ENCODE measurements around the gene SCRN2. TPM values are rescaled to one million over a fixed set of nuclear protein-coding genes. Genes with fewer than 3 reads are reported as not detected.

Gene SCRN2
- polyA plus RNA-seq, 4 donors, result 46.0 to 127 (median 99.7) TPM

GRCh38 chr17:47803751-47804150 lies 37.3 kb downstream of the SCRN2 start:
- Histone ChIP-seq H3K27ac (ENCODE audit: low read depth in 1 of 3, low read length in 2 of 3) (no peak overlapping the region), H3K9me3 (ENCODE audit: control insufficient read depth in 2 of 2, insufficient read depth in 1 of 2, low read depth in 1 of 2, low read length in 1 of 2) (no peaks in the 10 kb centered on the region), H3K4me1 (ENCODE audit: control insufficient read depth in 3 of 3, insufficient read depth in 2 of 3, low read depth in 1 of 3, low read length in 2 of 3) (no peaks in the 10 kb centered on the region), H3K36me3 (ENCODE audit: control insufficient read depth in 3 of 3, insufficient read depth in 2 of 3, low read depth in 1 of 3, low read length in 3 of 3) (peaks cover 3 to 24% (median 11%) of the 10 kb centered on the region in 3 donors), H3K27me3 (ENCODE audit: control insufficient read depth in 3 of 3, insufficient read depth in 3 of 3, low read length in 3 of 3) (peaks cover 0 to 4% (median 0%) of the 10 kb centered on the region in 3 donors), H3K4me3 (ENCODE audit: low read depth in 1 of 3, low read length in 3 of 3) (no peak overlapping the region)
- no peak for FAIRE-seq
- 82% methylated on average over 6 of the region's 6 CpGs for WGBS, 3 donors
- DNase-seq, result no peak

DNA sequence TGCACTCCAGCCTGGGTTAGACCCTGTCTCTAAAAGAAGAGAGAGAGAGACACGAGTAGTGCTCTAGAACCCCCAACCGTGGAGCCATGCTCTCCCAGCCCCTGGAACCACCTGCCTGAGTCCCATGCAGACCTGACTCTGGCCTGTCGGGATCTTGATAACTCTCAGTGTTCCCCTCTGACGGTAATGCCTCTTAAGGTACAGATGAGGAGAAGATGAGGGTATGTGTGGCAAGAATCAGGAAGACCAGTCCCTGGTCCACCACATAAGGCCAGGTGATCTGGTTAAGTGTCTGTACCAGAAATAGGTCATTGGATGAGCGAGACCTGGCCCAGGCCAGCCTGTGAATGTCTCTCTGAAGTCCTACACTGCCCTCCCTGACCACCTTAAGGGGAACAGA lies 37.9 kb downstream of the SCRN2 start:
- no peak for DNase-seq
- 54 to 81% (median 65%) methylated on average over 5 of the region's 5 CpGs for WGBS, 3 donors
- H3K4me3 ChIP-seq (ENCODE audit: low read depth in 1 of 3, low read length in 3 of 3), result no peak overlapping the region
- no peak for FAIRE-seq
- no peaks in the 10 kb centered on the region for H3K9me3 ChIP-seq (ENCODE audit: control insufficient read depth in 2 of 2, insufficient read depth in 1 of 2, low read depth in 1 of 2, low read length in 1 of 2)
- no peak overlapping the region for H3K27ac ChIP-seq (ENCODE audit: low read depth in 1 of 3, low read length in 2 of 3)
- no peaks in the 10 kb centered on the region for H3K4me1 ChIP-seq (ENCODE audit: control insufficient read depth in 3 of 3, insufficient read depth in 2 of 3, low read depth in 1 of 3, low read length in 2 of 3)
- peaks cover 1 to 18% (median 6%) of the 10 kb centered on the region in 3 donors for H3K36me3 ChIP-seq (ENCODE audit: control insufficient read depth in 3 of 3, insufficient read depth in 2 of 3, low read depth in 1 of 3, low read length in 3 of 3)
- peaks cover 0 to 4% (median 0%) of the 10 kb centered on the region in 3 donors for H3K27me3 ChIP-seq (ENCODE audit: control insufficient read depth in 3 of 3, insufficient read depth in 3 of 3, low read length in 3 of 3)

GRCh38 chr17:47802341-47803022 lies 38.6 kb downstream of the SCRN2 start:
- 29 to 34% (median 30%) methylated on average over 9 of the region's 9 CpGs for whole genome bisulfite sequencing, 3 donors
- peaks cover 0 to 11% (median 0%) of the 10 kb centered on the region in 3 donors for H3K36me3 ChIP-seq (ENCODE audit: control insufficient read depth in 3 of 3, insufficient read depth in 2 of 3, low read depth in 1 of 3, low read length in 3 of 3)
- FAIRE-seq (no peak), DNase-seq (peak; percentile 60 to 78)
- H3K27ac ChIP-seq (ENCODE audit: low read depth in 1 of 3, low read length in 2 of 3), result no peak overlapping the region
- H3K27me3 ChIP-seq (ENCODE audit: control insufficient read depth in 3 of 3, insufficient read depth in 3 of 3, low read length in 3 of 3), result peaks cover 0 to 4% (median 0%) of the 10 kb centered on the region in 3 donors
- no peak overlapping the region for H3K4me3 ChIP-seq (ENCODE audit: low read depth in 1 of 3, low read length in 3 of 3)
- no peaks in the 10 kb centered on the region for H3K4me1 ChIP-seq (ENCODE audit: control insufficient read depth in 3 of 3, insufficient read depth in 2 of 3, low read depth in 1 of 3, low read length in 2 of 3)
- H3K9me3 ChIP-seq (ENCODE audit: control insufficient read depth in 2 of 2, insufficient read depth in 1 of 2, low read depth in 1 of 2, low read length in 1 of 2), result no peaks in the 10 kb centered on the region

GRCh38 chr17:47801906-47802305 lies 39.2 kb downstream of the SCRN2 start:
- DNase-seq, result no peak
- Histone ChIP-seq H3K4me3 (ENCODE audit: low read depth in 1 of 3, low read length in 3 of 3) (no peak overlapping the region), H3K36me3 (ENCODE audit: control insufficient read depth in 3 of 3, insufficient read depth in 2 of 3, low read depth in 1 of 3, low read length in 3 of 3) (peaks cover 0 to 5% (median 0%) of the 10 kb centered on the region in 3 donors), H3K27me3 (ENCODE audit: control insufficient read depth in 3 of 3, insufficient read depth in 3 of 3, low read length in 3 of 3) (peaks cover 0 to 4% (median 0%) of the 10 kb centered on the region in 3 donors), H3K27ac (ENCODE audit: low read depth in 1 of 3, low read length in 2 of 3) (no peak overlapping the region), H3K9me3 (ENCODE audit: control insufficient read depth in 2 of 2, insufficient read depth in 1 of 2, low read depth in 1 of 2, low read length in 1 of 2) (no peaks in the 10 kb centered on the region), H3K4me1 (ENCODE audit: control insufficient read depth in 3 of 3, insufficient read depth in 2 of 3, low read depth in 1 of 3, low read length in 2 of 3) (no peaks in the 10 kb centered on the region)
- no peak for FAIRE-seq
- 42 to 54% (median 43%) methylated on average over 6 of the region's 6 CpGs for WGBS, 3 donors

- Histone ChIP-seq H3K4me1 (ENCODE audit: control insufficient read depth in 3 of 3, insufficient read depth in 2 of 3, low read depth in 1 of 3, low read length in 2 of 3) (no peaks in the 10 kb centered on the region), H3K27me3 (ENCODE audit: control insufficient read depth in 3 of 3, insufficient read depth in 3 of 3, low read length in 3 of 3) (peaks cover 0 to 4% (median 0%) of the 10 kb centered on the region in 3 donors), H3K9me3 (ENCODE audit: control insufficient read depth in 2 of 2, insufficient read depth in 1 of 2, low read depth in 1 of 2, low read length in 1 of 2) (no peaks in the 10 kb centered on the region), H3K27ac (ENCODE audit: low read depth in 1 of 3, low read length in 2 of 3) (no peak overlapping the region), H3K4me3 (ENCODE audit: low read depth in 1 of 3, low read length in 3 of 3) (no peak overlapping the region), H3K36me3 (ENCODE audit: control insufficient read depth in 3 of 3, insufficient read depth in 2 of 3, low read depth in 1 of 3, low read length in 3 of 3) (no peaks in the 10 kb centered on the region)
- no peak for DNase-seq
- FAIRE-seq, result no peak
- WGBS, 3 donors, result 81 to 92% (median 92%) methylated on average over 4 of the region's 4 CpGs
Observed at GRCh38 chr17:47801176-47801765, 39.8 kb downstream of the SCRN2 start.

DNA sequence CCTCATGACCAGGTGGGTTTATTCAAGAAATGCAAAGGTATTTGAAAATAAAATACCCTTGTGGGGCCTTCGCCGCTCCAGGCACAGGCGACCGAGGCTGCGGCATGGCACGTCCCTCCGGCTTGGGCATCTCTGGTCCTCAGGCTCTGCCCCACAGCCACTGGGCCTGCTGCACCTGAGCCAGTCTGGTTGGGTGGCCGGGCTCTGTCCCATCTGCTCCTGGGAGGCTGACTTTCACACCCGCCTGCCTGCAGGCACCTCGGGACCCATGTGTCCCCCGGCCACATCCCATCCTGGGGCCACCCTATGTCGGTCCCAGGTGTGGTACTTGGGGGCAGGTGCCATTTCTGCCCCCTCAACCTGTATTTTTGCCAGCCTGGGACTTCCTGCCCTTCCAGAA lies 40.4 kb downstream of the SCRN2 start:
- Histone ChIP-seq H3K27me3 (ENCODE audit: control insufficient read depth in 3 of 3, insufficient read depth in 3 of 3, low read length in 3 of 3) (peaks cover 0 to 4% (median 0%) of the 10 kb centered on the region in 3 donors), H3K9me3 (ENCODE audit: control insufficient read depth in 2 of 2, insufficient read depth in 1 of 2, low read depth in 1 of 2, low read length in 1 of 2) (no peaks in the 10 kb centered on the region), H3K27ac (ENCODE audit: low read depth in 1 of 3, low read length in 2 of 3) (no peak overlapping the region), H3K4me3 (ENCODE audit: low read depth in 1 of 3, low read length in 3 of 3) (no peak overlapping the region), H3K36me3 (ENCODE audit: control insufficient read depth in 3 of 3, insufficient read depth in 2 of 3, low read depth in 1 of 3, low read length in 3 of 3) (no peaks in the 10 kb centered on the region), H3K4me1 (ENCODE audit: control insufficient read depth in 3 of 3, insufficient read depth in 2 of 3, low read depth in 1 of 3, low read length in 2 of 3) (no peaks in the 10 kb centered on the region)
- 83 to 89% (median 85%) methylated on average over 12 of the region's 12 CpGs for WGBS, 3 donors
- FAIRE-seq (no peak), DNase-seq (no peak)

GRCh38 chr17:47797797-47798196 lies 43.3 kb downstream of the SCRN2 start:
- WGBS, 3 donors, result 48 to 57% (median 53%) methylated on average over 2 of the region's 2 CpGs
- H3K27me3 ChIP-seq (ENCODE audit: control insufficient read depth in 3 of 3, insufficient read depth in 3 of 3, low read length in 3 of 3), result peaks cover 0 to 13% (median 2%) of the 10 kb centered on the region in 3 donors
- no peaks in the 10 kb centered on the region for H3K36me3 ChIP-seq (ENCODE audit: control insufficient read depth in 3 of 3, insufficient read depth in 2 of 3, low read depth in 1 of 3, low read length in 3 of 3)
- FAIRE-seq (no peak), DNase-seq (no peak)
- H3K4me1 ChIP-seq (ENCODE audit: control insufficient read depth in 3 of 3, insufficient read depth in 2 of 3, low read depth in 1 of 3, low read length in 2 of 3), result no peaks in the 10 kb centered on the region
- H3K27ac ChIP-seq (ENCODE audit: low read depth in 1 of 3, low read length in 2 of 3), result no peak overlapping the region
- H3K9me3 ChIP-seq (ENCODE audit: control insufficient read depth in 2 of 2, insufficient read depth in 1 of 2, low read depth in 1 of 2, low read length in 1 of 2), result no peaks in the 10 kb centered on the region
- no peak overlapping the region for H3K4me3 ChIP-seq (ENCODE audit: low read depth in 1 of 3, low read length in 3 of 3)

GRCh38 chr17:47792979-47793378 lies 48.1 kb downstream of the SCRN2 start:
- Histone ChIP-seq H3K4me3 (ENCODE audit: low read depth in 1 of 3, low read length in 3 of 3) (no peak overlapping the region), H3K27ac (ENCODE audit: low read depth in 1 of 3, low read length in 2 of 3) (no peak overlapping the region), H3K36me3 (ENCODE audit: control insufficient read depth in 3 of 3, insufficient read depth in 2 of 3, low read depth in 1 of 3, low read length in 3 of 3) (no peaks in the 10 kb centered on the region), H3K9me3 (ENCODE audit: control insufficient read depth in 2 of 2, insufficient read depth in 1 of 2, low read depth in 1 of 2, low read length in 1 of 2) (no peaks in the 10 kb centered on the region), H3K4me1 (ENCODE audit: control insufficient read depth in 3 of 3, insufficient read depth in 2 of 3, low read depth in 1 of 3, low read length in 2 of 3) (no peaks in the 10 kb centered on the region), H3K27me3 (ENCODE audit: control insufficient read depth in 3 of 3, insufficient read depth in 3 of 3, low read length in 3 of 3) (peaks cover 3 to 42% (median 12%) of the 10 kb centered on the region in 3 donors)
- WGBS, 3 donors, result 61 to 80% (median 77%) methylated on average over 6 of the region's 6 CpGs
- no peak for DNase-seq
- no peak for FAIRE-seq
